CD14-positive monocyte (primary cell): ENCODE measurements around the gene THRA. TPM values are rescaled to one million over a fixed set of nuclear protein-coding genes. Genes with fewer than 3 reads are reported as not detected.

Experiments used
- DNase-seq, 3 donors: peaks; one replicate each; pipeline ENCODE4 v3.0.0-alpha.2; 2011 to 2022
- H2AFZ ChIP-seq: 2 replicates; pipeline ENCODE4 v1.6.0; 2012; ENCODE audit warnings: mild to moderate bottlenecking, low read depth, low read length, inconsistent platforms; ENCODE audit not compliant: insufficient read depth, poor library complexity, severe bottlenecking
- H3K27ac ChIP-seq, 2 donors: 1 replicate in 1 of 2; 2 replicates in 1 of 2; pipeline ENCODE4 v1.5.1; 2012 to 2013; ENCODE audit warnings: low read length in 2 of 2, control low read depth in 1 of 2, inconsistent platforms in 1 of 2, low read depth in 1 of 2, mild to moderate bottlenecking in 1 of 2
- H3K27me3 ChIP-seq, 2 donors: one replicate each; pipeline versions ENCODE4 v1.6.0 to v1.6.1; 2011 to 2013; ENCODE audit warnings: low read length in 2 of 2; ENCODE audit not compliant: control insufficient read depth in 2 of 2, insufficient read depth in 2 of 2
- H3K36me3 ChIP-seq, 2 donors: replicated peaks in 1 of 2; 1 replicate in 1 of 2; 2 replicates in 1 of 2; pipeline versions ENCODE4 v1.5.1 to v1.6.1; 2012 to 2013; ENCODE audit warnings: low read length in 2 of 2, control low read depth in 1 of 2, inconsistent platforms in 1 of 2, mild to moderate bottlenecking in 1 of 2; ENCODE audit not compliant: insufficient read depth in 2 of 2, control insufficient read depth in 1 of 2
- H3K4me1 ChIP-seq, 2 donors: 1 replicate in 1 of 2; 2 replicates in 1 of 2; pipeline versions ENCODE4 v1.5.1 to v1.6.1; 2012 to 2013; ENCODE audit warnings: low read length in 2 of 2, control low read depth in 1 of 2, inconsistent platforms in 1 of 2, mild to moderate bottlenecking in 1 of 2, moderate library complexity in 1 of 2; ENCODE audit not compliant: insufficient read depth in 2 of 2, control insufficient read depth in 1 of 2
- H3K4me2 ChIP-seq: replicated peaks from 2 replicates; pipeline ENCODE3; 2012; ENCODE audit warnings: low read length, moderate library complexity, mild to moderate bottlenecking; ENCODE audit not compliant: poor library complexity, severe bottlenecking; ENCODE audit errors: extremely low read depth
- H3K4me3 ChIP-seq, 3 experiments: fragments of 200-600 bp in 1 of 3; sonication (generic) in 1 of 3; replicated peaks in 1 of 3; 1 replicate in 2 of 3; 2 replicates in 1 of 3; pipeline ENCODE4 v1.5.1; 2011 to 2013; ENCODE audit warnings: low read length in 3 of 3, mild to moderate bottlenecking in 3 of 3, control low read depth in 2 of 3, low read depth in 2 of 3, inconsistent platforms in 1 of 3, moderate library complexity in 1 of 3
- H3K79me2 ChIP-seq: 2 replicates; pipeline ENCODE4 v1.6.0; 2012; ENCODE audit warnings: mild to moderate bottlenecking, control low read depth, inconsistent platforms, low read length, moderate library complexity; ENCODE audit not compliant: insufficient read depth
- H3K9ac ChIP-seq: 2 replicates; pipeline ENCODE4 v1.6.0; 2017; ENCODE audit warnings: low read length, mild to moderate bottlenecking; ENCODE audit not compliant: insufficient read depth, poor library complexity, severe bottlenecking
- H3K9me3 ChIP-seq, 2 donors: replicated peaks in 1 of 2; 1 replicate in 1 of 2; 2 replicates in 1 of 2; pipeline versions ENCODE4 v1.5.1 to v1.6.1; 2012 to 2013; ENCODE audit warnings: low read length in 2 of 2, control low read depth in 1 of 2; ENCODE audit not compliant: control insufficient read depth in 1 of 2, insufficient read depth in 1 of 2
- H4K20me1 ChIP-seq: 2 replicates; pipeline ENCODE4 v1.6.0; 2012; ENCODE audit warnings: mild to moderate bottlenecking, low read length, control low read depth, moderate library complexity; ENCODE audit not compliant: insufficient read depth
- H3K27ac Mint-ChIP-seq, 7 donors: one replicate each; pipeline ENCODE4 v1.8.0; 2020; ENCODE audit warnings: mild to moderate bottlenecking in 7 of 7, mixed read lengths in 7 of 7, moderate library complexity in 6 of 7, inconsistent platforms in 2 of 7
- H3K27me3 Mint-ChIP-seq, 3 donors: one replicate each; pipeline ENCODE4 v1.8.0; 2021 to 2022; ENCODE audit warnings: low read depth in 3 of 3, mild to moderate bottlenecking in 3 of 3, mixed read lengths in 3 of 3, moderate library complexity in 3 of 3, inconsistent platforms in 1 of 3
- H3K36me3 Mint-ChIP-seq, 2 donors: one replicate each; pipeline ENCODE4 v1.8.0; 2020; ENCODE audit warnings: mixed read lengths in 2 of 2, inconsistent platforms in 1 of 2, mild to moderate bottlenecking in 1 of 2
- H3K4me1 Mint-ChIP-seq: one replicate; pipeline ENCODE4 v1.8.0; 2020; ENCODE audit warnings: mild to moderate bottlenecking, mixed read lengths
- H3K4me3 Mint-ChIP-seq, 2 donors: one replicate each; pipeline ENCODE4 v1.8.0; 2020; ENCODE audit warnings: mild to moderate bottlenecking in 2 of 2, mixed read lengths in 2 of 2, moderate library complexity in 1 of 2
- H3K9me3 Mint-ChIP-seq, 7 donors: one replicate each; pipeline ENCODE4 v1.8.0; 2020 to 2022; ENCODE audit warnings: mixed read lengths in 7 of 7, mild to moderate bottlenecking in 6 of 7, moderate library complexity in 6 of 7, inconsistent platforms in 2 of 7
- CTCF ChIP-seq: fragments of 200-600 bp; IDR thresholded peaks from one replicate; pipeline ENCODE4 v1.8.0; 2022; ENCODE audit warnings: antibody characterized with exemption, mild to moderate bottlenecking
- WGBS: methylation state at CpG from one replicate; pipeline ENCODE4 v1.1.5; 2013; ENCODE audit warnings: missing lambda C conversion rate; ENCODE audit not compliant: insufficient coverage; 5-methylcytosine and 5-hydroxymethylcytosine counted together
- intact Hi-C, 2 donors: fragments of 100-400 bp; cut with micrococcal nuclease; formaldehyde crosslinking; loops; one replicate each; pipeline versions ENCODE4 v1.15.0 to v1.15.1; 2023
- polyA plus RNA-seq, 3 donors: library from polyadenylated mRNA; depleted of rRNA in 1 of 3; unstranded in 2 of 3; stranded (reverse) in 1 of 3; fragments of 300-500 nt in 2 of 3; fragments of >200 nt in 1 of 3; fragmentation: Illumina TruSeq in 2 of 3; gene quantifications; 1 replicate in 2 of 3; 2 replicates in 1 of 3; pipeline ENCODE4 v1.2.3, GENCODE V29; 2012 to 2021

THRA gene
- polyA plus RNA-seq, 3 donors, result 2.5 to 7.5 (median 3.8) TPM

GRCh38 chr17:40103071-40103661, 40.4 kb downstream of the THRA start:
- peaks cover 0 to 12% (median 0%) of the 10 kb centered on the region in 3 donors for H3K27me3 Mint-ChIP-seq
- H3K4me3 ChIP-seq, result no peak overlapping the region

DNA sequence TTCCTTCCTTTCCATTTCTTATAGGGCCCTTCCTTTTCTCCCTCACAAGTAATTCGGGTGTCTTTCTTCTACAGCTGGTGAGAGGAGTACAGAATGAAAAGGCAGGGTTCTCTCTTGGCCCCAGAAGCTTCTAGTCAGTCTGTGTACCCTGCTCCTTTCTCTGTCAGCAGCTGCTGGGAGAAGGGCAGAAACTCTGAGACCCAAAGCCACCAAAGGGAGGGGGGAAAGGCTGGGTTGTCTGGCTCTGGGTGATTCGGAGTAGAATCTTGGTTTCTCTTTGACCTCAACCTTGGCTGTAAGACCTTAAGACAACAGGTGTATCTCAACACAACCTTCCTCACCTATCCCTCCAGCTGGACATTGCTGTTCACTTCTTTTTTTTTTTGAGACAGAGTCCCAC, 40.9 kb downstream of the THRA start:
- Histone ChIP-seq H2AFZ (no peak overlapping the region), H3K27ac (no peak overlapping the region), H3K9ac (no peak overlapping the region), H3K4me3 (no peak overlapping the region), H3K36me3 (no peaks in the 10 kb centered on the region), H4K20me1 (peaks cover 8% of the 10 kb centered on the region), H3K4me1 (peaks cover 65% of the 10 kb centered on the region in 2 donors), H3K27me3 (no peaks in the 10 kb centered on the region), H3K79me2 (no peaks in the 10 kb centered on the region), H3K9me3 (no peaks in the 10 kb centered on the region), H3K4me2 (no peak overlapping the region)
- DNase-seq, result no peak
- intact Hi-C loops, result no loop called here
- no peak for TF ChIP-seq CTCF
- Mint-ChIP-seq H3K9me3 (peaks cover 0 to 5% (median 0%) of the 10 kb centered on the region in 7 donors), H3K4me3 (no peak overlapping the region), H3K27ac (peak overlapping the region in 3 of 7 donors; percentile 41 to 77 (median 42)), H3K27me3 (peaks cover 0 to 12% (median 0%) of the 10 kb centered on the region in 3 donors), H3K4me1 (peaks cover 78% of the 10 kb centered on the region), H3K36me3 (peaks cover 0 to 2% of the 10 kb centered on the region in 2 donors)
- 0% methylated on average over 1 of the region's 2 CpGs for WGBS

More at GRCh38 chr17:40103071-40103661, 40.4 kb downstream of the THRA start:
- Mint-ChIP-seq H3K4me3 (no peak overlapping the region), H3K36me3 (peaks cover 0 to 2% of the 10 kb centered on the region in 2 donors), H3K27ac (peak overlapping the region in 2 of 7 donors; percentile 42 to 53), H3K4me1 (peaks cover 78% of the 10 kb centered on the region), H3K9me3 (peaks cover 0 to 5% (median 0%) of the 10 kb centered on the region in 7 donors)
- no peak for DNase-seq
- H3K4me1 ChIP-seq, result peaks cover 65% of the 10 kb centered on the region in 2 donors
- intact Hi-C loops, result no loop called here
- H4K20me1 ChIP-seq, result peaks cover 8% of the 10 kb centered on the region
- no peaks in the 10 kb centered on the region for H3K9me3 ChIP-seq
- TF ChIP-seq CTCF, result no peak
- no peak overlapping the region for H3K27ac ChIP-seq
- H3K79me2 ChIP-seq, result no peaks in the 10 kb centered on the region
- WGBS, result 82% methylated on average over 2 of the region's 3 CpGs
- H3K36me3 ChIP-seq, result no peaks in the 10 kb centered on the region
- no peak overlapping the region for H3K9ac ChIP-seq
- no peaks in the 10 kb centered on the region for H3K27me3 ChIP-seq
- no peak overlapping the region for H3K4me2 ChIP-seq
- H2AFZ ChIP-seq, result no peak overlapping the region
